NT2/D1 (cell line): ENCODE results near the gene ZNF787.
"Not testable (repeated sequence)": the region's sequence is repeated elsewhere in the genome, so short reads cannot be mapped to it uniquely, and the experiment has no call there.

ENCODE experiments used
- DNase-seq: peaks from one replicate; pipeline ENCODE4 v3.0.0-alpha.2; 2011; ENCODE audit warnings: low read depth, low spot score
- H3K27me3 ChIP-seq: 2 replicates; pipeline ENCODE4 v1.6.0; 2011; ENCODE audit warnings: mild to moderate bottlenecking; ENCODE audit not compliant: insufficient read length, insufficient read depth
- H3K36me3 ChIP-seq: 2 replicates; pipeline ENCODE4 v1.6.1; 2011; ENCODE audit warnings: mild to moderate bottlenecking, low read length, mixed read lengths; ENCODE audit not compliant: insufficient read depth, insufficient read length
- H3K4me1 ChIP-seq: 2 replicates; pipeline ENCODE4 v1.5.1; 2011; ENCODE audit not compliant: insufficient read depth, insufficient read length
- H3K4me3 ChIP-seq: 2 replicates; pipeline ENCODE4 v1.5.1; 2011; ENCODE audit warnings: low read depth; ENCODE audit not compliant: insufficient read length
- H3K9ac ChIP-seq: 2 replicates; pipeline ENCODE4 v1.6.0; 2011; ENCODE audit warnings: low read depth; ENCODE audit not compliant: insufficient read length
- H3K9me3 ChIP-seq: 2 replicates; pipeline ENCODE4 v1.5.1; 2011; ENCODE audit warnings: mild to moderate bottlenecking, low read length; ENCODE audit not compliant: insufficient read depth
- SUZ12 ChIP-seq: IDR thresholded peaks from 2 replicates; pipeline ENCODE4 v1.6.1; 2011; ENCODE audit not compliant: insufficient read length, insufficient read depth; ENCODE audit errors: extremely low read depth
- YY1 ChIP-seq: IDR thresholded peaks from 2 replicates; pipeline ENCODE4 v1.6.1; 2011; ENCODE audit not compliant: insufficient read length, insufficient read depth
- ZNF274 ChIP-seq: IDR thresholded peaks from 2 replicates; pipeline ENCODE4 v1.6.1; 2011; ENCODE audit warnings: mild to moderate bottlenecking, low read depth, low read length

ZNF787 gene

GRCh38 chr19:56107626-56108351 lies 13.3 kb downstream of the ZNF787 start:
- Histone ChIP-seq H3K9ac (no peak overlapping the region), H3K4me1 (peaks cover 23% of the 10 kb centered on the region), H3K27me3 (no peaks in the 10 kb centered on the region), H3K9me3 (no peaks in the 10 kb centered on the region), H3K4me3 (no peak overlapping the region), H3K36me3 (peaks cover 20% of the 10 kb centered on the region)
- DNase-seq, result no peak
- no peak for TF ChIP-seq ZNF274
- no peak for TF ChIP-seq SUZ12
- TF ChIP-seq YY1, result no peak

- no peak for DNase-seq
- Histone ChIP-seq H3K27me3 (no peaks in the 10 kb centered on the region), H3K4me3 (no peak overlapping the region), H3K36me3 (peaks cover 28% of the 10 kb centered on the region), H3K9ac (no peak overlapping the region), H3K9me3 (no peaks in the 10 kb centered on the region), H3K4me1 (peaks cover 23% of the 10 kb centered on the region)
- TF ChIP-seq YY1, result no peak
- TF ChIP-seq SUZ12, result no peak
- TF ChIP-seq ZNF274, result no peak
Observed at GRCh38 chr19:56106993-56107392, 14.1 kb downstream of the ZNF787 start.

DNA sequence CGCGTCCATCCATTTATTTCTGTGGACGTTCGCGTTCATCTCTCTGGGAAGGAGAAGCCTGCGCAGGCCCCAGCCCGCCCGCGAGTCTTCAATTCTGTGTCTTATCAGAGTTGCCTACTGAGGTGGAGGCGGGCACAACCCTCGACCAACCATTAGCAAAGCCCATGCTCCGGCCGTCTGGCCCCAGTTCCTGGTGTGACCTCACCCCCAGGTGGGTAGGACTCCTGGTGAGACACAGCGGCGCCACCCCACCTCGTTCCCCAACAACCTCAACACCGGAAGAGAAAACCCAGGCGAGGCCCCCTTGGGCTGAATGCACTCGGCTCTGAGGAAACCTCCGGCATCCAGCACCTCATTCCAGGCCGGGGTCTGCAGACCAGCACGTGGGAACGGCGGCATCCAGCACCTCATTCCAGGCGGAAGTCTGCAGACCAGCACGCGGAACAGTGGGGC lies 14.7 kb downstream of the ZNF787 start:
- Histone ChIP-seq H3K9me3 (no peaks in the 10 kb centered on the region), H3K36me3 (peaks cover 27% of the 10 kb centered on the region), H3K4me3 (no peak overlapping the region), H3K4me1 (peaks cover 17% of the 10 kb centered on the region), H3K9ac (no peak overlapping the region), H3K27me3 (no peaks in the 10 kb centered on the region)
- no peak for TF ChIP-seq YY1
- no peak for TF ChIP-seq ZNF274
- TF ChIP-seq SUZ12, result no peak
- no peak for DNase-seq

GRCh38 chr19:56105831-56106396 lies 15.2 kb downstream of the ZNF787 start:
- H3K27me3 ChIP-seq, H3K9ac ChIP-seq, DNase-seq, H3K4me3 ChIP-seq, H3K9me3 ChIP-seq: not testable (repeated sequence)
- Histone ChIP-seq H3K4me1 (peaks cover 17% of the 10 kb centered on the region), H3K36me3 (peaks cover 32% of the 10 kb centered on the region)

DNA sequence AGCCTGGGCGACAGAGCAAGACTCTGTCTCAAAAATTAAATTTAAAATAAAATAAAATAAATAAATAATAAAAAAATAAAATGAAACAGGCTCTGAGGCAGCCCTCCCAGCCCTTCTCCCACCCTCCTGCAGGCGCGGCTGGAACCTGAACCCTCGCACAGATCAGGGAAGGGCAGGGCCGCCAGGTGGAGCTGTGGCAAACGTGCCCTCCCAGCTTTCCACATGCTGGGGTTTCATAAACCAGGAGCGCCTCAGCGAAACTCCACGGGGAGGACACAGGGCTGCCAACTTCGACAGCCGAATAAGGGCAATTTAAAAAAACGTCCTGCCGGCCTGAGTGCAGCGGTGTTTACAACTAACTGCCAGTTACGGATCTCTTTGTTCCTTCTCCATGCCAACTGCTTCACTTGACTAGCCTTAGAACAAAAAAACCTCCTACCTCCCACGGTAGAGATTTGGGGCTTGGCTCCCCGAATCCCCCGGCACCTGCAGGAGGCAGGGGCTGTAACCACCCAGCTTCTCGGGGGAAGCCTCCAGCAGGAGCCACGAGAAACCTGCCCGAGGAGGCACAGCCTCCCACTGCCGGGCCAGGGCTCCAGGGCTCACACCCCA lies 15.9 kb downstream of the ZNF787 start:
- no peaks in the 10 kb centered on the region for H3K9me3 ChIP-seq
- H3K36me3 ChIP-seq, result peaks cover 34% of the 10 kb centered on the region
- no peak overlapping the region for H3K4me3 ChIP-seq
- TF ChIP-seq ZNF274 (no peak), SUZ12 (no peak), YY1 (no peak)
- peaks cover 16% of the 10 kb centered on the region for H3K4me1 ChIP-seq
- H3K9ac ChIP-seq, result no peak overlapping the region
- H3K27me3 ChIP-seq, result no peaks in the 10 kb centered on the region
- DNase-seq, result no peak

- TF ChIP-seq ZNF274 (no peak), SUZ12 (no peak), YY1 (no peak)
- Histone ChIP-seq H3K9ac (no peak overlapping the region), H3K4me3 (no peak overlapping the region), H3K9me3 (no peaks in the 10 kb centered on the region), H3K27me3 (no peaks in the 10 kb centered on the region), H3K36me3 (peaks cover 41% of the 10 kb centered on the region), H3K4me1 (peaks cover 16% of the 10 kb centered on the region)
- no peak for DNase-seq
Observed at GRCh38 chr19:56104423-56104822, 16.7 kb downstream of the ZNF787 start.

- Histone ChIP-seq H3K36me3 (peaks cover 48% of the 10 kb centered on the region), H3K9me3 (no peaks in the 10 kb centered on the region), H3K4me3 (no peak overlapping the region), H3K27me3 (no peaks in the 10 kb centered on the region), H3K9ac (no peak overlapping the region), H3K4me1 (peaks cover 8% of the 10 kb centered on the region)
- no peak for DNase-seq
- TF ChIP-seq YY1, result no peak
Observed at GRCh38 chr19:56103027-56103614, 18.0 kb downstream of the ZNF787 start.
